HFFc6 (cell line): ENCODE results near the gene C1orf159. TPM values are rescaled to one million over a fixed set of nuclear protein-coding genes. Genes with fewer than 3 reads are reported as not detected.

ENCODE experiments used
- DNase-seq: peaks from one replicate; pipeline ENCODE4 v3.0.0-alpha.2; 2018
- H3K27ac Mint-ChIP-seq: 2 replicates; pipeline ENCODE4 v1.8.0; 2020; ENCODE audit warnings: mild to moderate bottlenecking, mixed read lengths
- H3K27me3 Mint-ChIP-seq: 2 replicates; pipeline ENCODE4 v1.8.0; 2021; ENCODE audit warnings: mild to moderate bottlenecking, moderate library complexity, mixed read lengths; ENCODE audit not compliant: insufficient read depth
- H3K36me3 Mint-ChIP-seq: 2 replicates; pipeline ENCODE4 v1.8.0; 2021; ENCODE audit warnings: low read depth, mixed read lengths
- H3K4me1 Mint-ChIP-seq: 2 replicates; pipeline ENCODE4 v1.8.0; 2020; ENCODE audit warnings: low read depth, mixed read lengths
- H3K4me3 Mint-ChIP-seq: 2 replicates; pipeline ENCODE4 v1.8.0; 2020; ENCODE audit warnings: mild to moderate bottlenecking, moderate library complexity, mixed read lengths
- H3K9me3 Mint-ChIP-seq: 2 replicates; pipeline ENCODE4 v1.8.0; 2020; ENCODE audit warnings: mild to moderate bottlenecking, mixed read lengths
- total RNA-seq, 6 experiments: library from RNA; stranded (reverse); fragmentation: NEBNext Ultra II Directional; extraction: Animal tissue kit (Norgen Biotek cat#: 25700); gene quantifications; 2 replicates in 1 of 6; 3 replicates in 5 of 6; pipeline ENCODE4 v1.2.3, GENCODE V29; 2021
- TF ChIP-seq, protein P1 (sequence below): fragments of 200-600 bp; sonication (generic); IDR thresholded peaks from 2 replicates; pipeline ENCODE4 v1.5.0; 2021; ENCODE audit warnings: antibody characterized with exemption, mild to moderate bottlenecking

C1orf159 gene
- total RNA-seq, 6 experiments from 2014 or later: 8.7 to 10.3 (median 9.6) TPM

DNA sequence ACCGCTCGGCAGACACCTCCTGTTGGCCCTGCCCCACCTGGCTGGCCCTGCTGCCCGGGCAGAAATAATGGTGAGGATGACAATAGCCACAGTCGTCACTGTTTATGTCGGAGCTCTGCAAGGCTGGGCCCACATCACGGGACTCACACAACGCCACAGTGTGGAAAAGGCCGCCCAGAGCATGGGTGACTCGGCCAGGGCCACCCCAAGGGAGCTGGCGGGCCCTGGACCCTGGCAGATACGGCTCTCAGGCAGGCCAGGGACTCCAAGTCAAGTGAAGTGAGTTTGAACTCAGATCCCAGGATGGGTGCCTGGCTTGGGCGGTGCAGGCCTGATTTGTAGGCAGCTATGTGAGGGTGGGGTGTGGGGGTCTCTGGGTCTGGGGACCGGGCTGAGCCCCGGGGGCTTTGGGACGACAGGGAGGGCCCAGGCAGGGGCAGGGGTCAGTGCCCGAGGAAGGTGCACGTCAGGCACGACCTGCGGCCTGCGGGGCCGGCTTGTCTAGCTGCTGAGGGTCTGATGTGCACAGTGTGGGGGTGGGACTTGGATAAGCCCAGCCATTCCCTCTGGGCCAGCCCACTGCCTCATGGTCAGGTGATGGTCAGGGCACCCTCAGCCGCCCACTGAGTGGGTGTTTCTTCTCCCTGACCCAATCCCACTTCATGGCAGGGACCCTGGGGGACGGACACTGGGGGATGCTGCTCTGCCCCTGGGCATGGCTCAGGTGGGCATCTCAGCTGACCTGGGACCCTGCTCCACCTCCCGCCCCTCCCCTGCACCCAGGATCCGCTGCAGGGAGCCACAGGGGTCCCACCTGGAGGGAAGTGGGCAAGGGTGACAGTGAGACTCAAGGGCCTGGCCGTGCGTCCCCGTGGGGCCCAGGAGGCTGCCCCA, 42.8 kb downstream of the C1orf159 start:
- no peaks in the 10 kb centered on the region for H3K4me1 Mint-ChIP-seq
- H3K27ac Mint-ChIP-seq: no peak overlapping the region
- TF ChIP-seq, protein P1, sequence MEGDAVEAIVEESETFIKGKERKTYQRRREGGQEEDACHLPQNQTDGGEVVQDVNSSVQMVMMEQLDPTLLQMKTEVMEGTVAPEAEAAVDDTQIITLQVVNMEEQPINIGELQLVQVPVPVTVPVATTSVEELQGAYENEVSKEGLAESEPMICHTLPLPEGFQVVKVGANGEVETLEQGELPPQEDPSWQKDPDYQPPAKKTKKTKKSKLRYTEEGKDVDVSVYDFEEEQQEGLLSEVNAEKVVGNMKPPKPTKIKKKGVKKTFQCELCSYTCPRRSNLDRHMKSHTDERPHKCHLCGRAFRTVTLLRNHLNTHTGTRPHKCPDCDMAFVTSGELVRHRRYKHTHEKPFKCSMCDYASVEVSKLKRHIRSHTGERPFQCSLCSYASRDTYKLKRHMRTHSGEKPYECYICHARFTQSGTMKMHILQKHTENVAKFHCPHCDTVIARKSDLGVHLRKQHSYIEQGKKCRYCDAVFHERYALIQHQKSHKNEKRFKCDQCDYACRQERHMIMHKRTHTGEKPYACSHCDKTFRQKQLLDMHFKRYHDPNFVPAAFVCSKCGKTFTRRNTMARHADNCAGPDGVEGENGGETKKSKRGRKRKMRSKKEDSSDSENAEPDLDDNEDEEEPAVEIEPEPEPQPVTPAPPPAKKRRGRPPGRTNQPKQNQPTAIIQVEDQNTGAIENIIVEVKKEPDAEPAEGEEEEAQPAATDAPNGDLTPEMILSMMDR: no peak
- H3K36me3 Mint-ChIP-seq: no peaks in the 10 kb centered on the region
- H3K4me3 Mint-ChIP-seq: no peak overlapping the region
- no peak for DNase-seq
- H3K27me3 Mint-ChIP-seq: peaks cover 2% of the 10 kb centered on the region
- H3K9me3 Mint-ChIP-seq: no peaks in the 10 kb centered on the region

DNA sequence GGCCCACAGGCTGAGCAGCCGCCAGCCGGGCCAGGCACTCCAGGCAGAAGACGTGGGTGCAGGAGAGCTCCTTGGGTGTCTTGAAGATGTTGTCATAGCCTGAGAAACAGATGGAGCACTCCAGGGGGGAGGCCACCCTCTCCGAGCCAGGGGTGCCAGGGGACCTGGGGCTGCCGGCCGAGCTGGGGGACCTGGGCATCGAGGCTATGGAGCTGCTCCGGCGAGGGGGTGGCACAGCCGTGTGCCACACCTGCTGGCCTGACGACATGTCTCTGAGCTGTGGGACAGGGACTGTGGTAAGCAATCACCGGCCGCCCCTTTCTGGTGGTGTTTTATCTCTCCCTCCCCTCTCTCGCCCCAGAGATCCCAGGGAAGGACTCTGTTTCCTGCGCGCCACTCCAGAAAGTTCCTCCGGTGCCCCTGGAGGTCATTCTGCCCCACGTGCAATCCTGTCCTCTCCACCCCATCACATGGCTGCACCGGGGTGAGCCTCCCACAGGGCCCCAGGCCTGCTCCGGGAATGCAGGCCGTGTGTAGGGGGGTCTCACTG, 43.5 kb downstream of the C1orf159 start:
- Mint-ChIP-seq H3K4me1 (no peaks in the 10 kb centered on the region), H3K9me3 (no peaks in the 10 kb centered on the region), H3K27me3 (peaks cover 2% of the 10 kb centered on the region), H3K27ac (no peak overlapping the region), H3K36me3 (no peaks in the 10 kb centered on the region), H3K4me3 (no peak overlapping the region)
- TF ChIP-seq, protein P1: no peak
- no peak for DNase-seq

DNA sequence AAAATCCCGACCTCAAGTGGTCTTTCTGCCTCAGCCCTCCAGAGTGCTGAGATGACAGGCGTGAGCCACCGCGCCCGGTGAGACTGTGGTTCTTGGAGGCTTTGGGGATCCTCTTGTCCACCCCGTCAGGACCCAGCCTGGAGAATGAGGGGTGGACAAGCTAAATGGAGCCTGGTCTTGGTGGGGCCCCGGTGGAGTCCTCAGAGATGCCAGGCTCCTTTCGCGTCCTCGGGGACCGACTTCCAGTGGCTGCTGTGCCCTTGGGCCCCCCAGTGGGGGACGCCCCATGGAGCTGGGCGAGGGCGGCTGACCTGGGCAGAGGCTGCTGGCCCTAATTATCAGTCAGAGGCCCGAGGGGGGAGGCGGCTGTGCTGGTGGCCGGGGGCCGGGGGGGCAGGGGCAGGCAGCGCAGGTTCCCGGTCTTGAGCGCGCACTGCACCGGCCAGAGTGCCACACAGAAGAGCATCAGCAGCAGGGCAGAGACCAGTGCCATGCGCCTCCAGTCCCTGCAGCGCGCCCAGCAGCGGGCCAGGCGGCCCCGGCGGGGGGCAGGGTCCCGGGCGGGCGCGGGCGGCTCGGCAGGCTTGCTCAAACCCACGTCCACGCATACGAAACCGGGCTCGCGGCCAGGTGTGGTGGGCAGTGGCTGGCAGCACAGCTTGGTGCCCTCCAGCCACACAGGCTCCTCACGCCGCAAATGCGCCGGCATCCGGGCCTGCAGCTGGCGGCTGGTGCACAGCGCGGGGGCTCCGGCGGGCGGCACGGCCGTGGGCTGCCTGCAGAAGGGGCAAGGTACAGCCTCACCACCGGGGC, 44.2 kb downstream of the C1orf159 start:
- H3K36me3 Mint-ChIP-seq: no peaks in the 10 kb centered on the region
- H3K4me1 Mint-ChIP-seq: no peaks in the 10 kb centered on the region
- no peak for DNase-seq
- no peak overlapping the region for H3K27ac Mint-ChIP-seq
- H3K4me3 Mint-ChIP-seq: no peak overlapping the region
- H3K9me3 Mint-ChIP-seq: no peaks in the 10 kb centered on the region
- H3K27me3 Mint-ChIP-seq: peaks cover 2% of the 10 kb centered on the region
- TF ChIP-seq, protein P1: no peak

DNA sequence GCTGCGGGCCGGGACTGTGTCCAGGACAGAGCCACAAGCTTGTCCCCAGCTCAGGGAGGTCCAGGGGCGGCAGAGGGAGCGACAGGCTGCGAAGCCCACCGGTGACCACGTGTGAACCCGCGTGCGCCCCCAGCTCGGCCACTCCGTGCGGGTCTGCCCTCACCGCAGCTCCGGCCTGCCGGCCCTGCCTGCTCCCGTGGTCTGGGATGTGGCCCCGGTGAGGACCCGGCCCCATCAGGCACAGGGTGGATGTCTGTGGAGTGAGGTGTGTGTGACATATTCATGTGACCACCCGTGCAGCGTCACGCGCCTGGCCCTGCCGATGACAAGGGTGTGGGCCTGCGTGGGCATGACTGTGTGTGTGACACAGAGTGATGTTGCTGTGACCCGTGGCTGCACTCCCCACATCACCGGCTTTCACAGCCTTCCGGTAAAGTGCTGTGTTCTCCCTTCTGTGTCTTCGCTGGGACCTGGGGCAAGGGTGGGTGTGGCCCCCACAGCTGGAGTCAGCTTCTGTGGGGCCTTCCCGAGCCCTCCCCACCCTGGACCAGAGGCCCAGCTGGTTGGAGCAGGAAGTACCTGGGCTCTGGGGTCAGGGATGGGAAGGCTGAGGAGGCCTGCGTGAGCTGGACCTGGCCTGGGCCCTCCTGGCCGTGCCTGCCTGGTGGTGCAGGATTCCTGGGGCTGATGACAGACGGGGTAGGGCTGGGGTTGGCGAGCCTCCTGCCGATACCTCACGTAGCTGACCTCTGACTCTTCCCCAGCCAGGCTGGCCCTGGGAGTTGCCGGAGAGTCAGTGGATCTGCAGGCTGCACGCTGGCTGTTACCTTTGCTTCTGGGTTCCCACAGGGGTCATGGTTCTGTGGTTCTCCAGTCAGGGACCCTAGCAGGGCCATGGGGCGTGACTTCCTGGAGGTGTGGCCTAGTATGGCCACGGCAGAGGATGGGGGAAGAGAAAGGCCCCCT, 45.9 kb downstream of the C1orf159 start:
- TF ChIP-seq, protein P1: no peak
- H3K36me3 Mint-ChIP-seq: no peaks in the 10 kb centered on the region
- peak overlapping the region; percentile 45; the same call in 1 of the 2 replicates for H3K27ac Mint-ChIP-seq
- peak; percentile 16 for DNase-seq
- H3K4me3 Mint-ChIP-seq: no peak overlapping the region
- no peaks in the 10 kb centered on the region for H3K4me1 Mint-ChIP-seq
- peaks cover 4% of the 10 kb centered on the region for H3K27me3 Mint-ChIP-seq
- no peaks in the 10 kb centered on the region for H3K9me3 Mint-ChIP-seq
